ENCODE data around the gene MYO1D. TPM values are rescaled to one million over a fixed set of nuclear protein-coding genes. Genes with fewer than 3 reads are reported as not detected.

MYO1D gene
- total and polyA plus RNA-seq, 2 donors (not counting 1 experiment from before 2014, with no cell fraction given), result 5.4 to 26.7 TPM

DNA sequence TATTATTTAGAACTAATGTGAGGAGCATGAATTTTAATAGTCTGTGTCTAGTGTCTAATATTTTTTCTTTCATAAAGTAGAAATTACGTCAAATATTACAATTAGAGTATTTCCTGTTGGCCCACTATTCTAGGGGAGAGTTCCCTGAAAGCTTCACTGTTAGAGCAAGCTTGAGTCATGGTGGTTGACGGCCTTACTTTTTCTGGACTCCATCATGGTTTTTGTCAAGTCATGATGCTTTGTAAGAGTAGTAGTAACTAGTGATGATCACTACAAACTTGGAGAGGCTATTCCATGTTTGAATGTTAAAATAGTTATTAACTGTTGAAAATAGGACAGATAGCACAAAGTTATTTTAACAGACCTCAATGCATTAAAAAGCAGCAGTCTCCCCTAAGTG, 431.0 kb downstream of the MYO1D start:
- Histone ChIP-seq H3K36me3 (replicated peaks in 1 of 2; ENCODE audit: control extremely low read depth in 1 of 2, control insufficient read depth in 1 of 2, extremely low read depth in 1 of 2, insufficient read depth in 2 of 2, low read length in 1 of 2) (peaks cover 10 to 32% of the 10 kb centered on the region in 2 experiments), H3K4me3 (ENCODE audit: control extremely low read depth in 1 of 5, extremely low read depth in 1 of 5, insufficient read depth in 1 of 5, low read depth in 2 of 5, low read length in 4 of 5) (peak overlapping the region in 1 of 5 experiments; percentile 78)
- CTCF ChIA-PET, result interaction anchor here (3.2 kb wide), 1 partner anchor 17 kb away, joined by 29 read pairs; no protein-coding TSS in a partner anchor

DNA sequence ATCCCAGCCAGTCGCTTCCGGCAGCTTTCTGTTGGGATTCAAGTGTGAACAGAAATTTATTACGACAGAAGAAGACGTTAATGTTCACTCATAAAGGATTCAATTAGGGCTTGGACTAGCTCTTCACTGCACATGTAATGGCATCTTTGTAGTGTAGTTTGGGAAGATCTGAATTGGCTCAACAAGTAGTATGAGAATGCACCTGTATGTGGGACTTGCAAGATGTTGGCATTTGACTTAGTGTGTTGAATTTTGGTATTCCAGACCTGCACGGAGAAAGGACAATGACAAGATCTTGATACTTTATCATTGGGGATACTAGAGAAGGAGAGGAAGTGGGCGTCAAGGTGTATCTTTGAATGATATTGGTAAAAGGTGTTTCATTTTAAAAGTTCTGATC, 431.4 kb downstream of the MYO1D start:
- 32% methylated on average over 4 of the region's 6 CpGs for WGBS (ENCODE audit: insufficient coverage)
- Mint-ChIP-seq H3K27ac (peak overlapping the region; percentile 76), H3K9me3 (ENCODE audit: insufficient read depth) (no peaks in the 10 kb centered on the region), H3K4me1 (peaks cover 35% of the 10 kb centered on the region), H3K4me3 (peak overlapping the region; percentile 86), H3K27me3 (no peaks in the 10 kb centered on the region)
- Histone ChIP-seq H3K4me2 (replicated peaks; ENCODE audit: low read depth, low read length, poor library complexity, severe bottlenecking) (peak overlapping the region; percentile 89), H3K36me3 (replicated peaks in 1 of 2; ENCODE audit: control extremely low read depth in 1 of 2, control insufficient read depth in 1 of 2, extremely low read depth in 1 of 2, insufficient read depth in 2 of 2, low read length in 1 of 2) (peaks cover 10 to 29% of the 10 kb centered on the region in 2 experiments), H3K79me2 (ENCODE audit: control insufficient read depth, insufficient read depth, low read length) (peaks cover 68% of the 10 kb centered on the region), H3K9me3 (ENCODE audit: control extremely low read depth in 1 of 3, control insufficient read depth in 2 of 3, insufficient read depth in 1 of 3, low read length in 2 of 3) (no peaks in the 10 kb centered on the region), H3K4me3 (ENCODE audit: control extremely low read depth in 1 of 5, extremely low read depth in 1 of 5, insufficient read depth in 1 of 5, low read depth in 2 of 5, low read length in 4 of 5) (peak overlapping the region; percentile 78 to 96 (median 95)), H3K27me3 (replicated peaks in 1 of 4; ENCODE audit: control extremely low read depth in 1 of 4, control insufficient read depth in 3 of 4, insufficient read depth in 4 of 4, low read length in 3 of 4) (peaks cover 0 to 2% (median under 1%) of the 10 kb centered on the region in 4 experiments), H3K4me1 (ENCODE audit: control insufficient read depth in 2 of 2, insufficient read depth in 2 of 2, low read length in 2 of 2) (peaks cover 18 to 23% of the 10 kb centered on the region in 2 donors), H2AFZ (ENCODE audit: insufficient read depth, low read depth, low read length, poor library complexity, severe bottlenecking) (peak overlapping the region; percentile 92), H4K20me1 (ENCODE audit: control insufficient read depth, insufficient read depth, low read length, poor library complexity, severe bottlenecking) (peaks cover 8% of the 10 kb centered on the region), H3K27ac (ENCODE audit: low read length in 2 of 2) (peak overlapping the region in 1 of 2 donors; percentile 89), H3K9ac (ENCODE audit: low read length) (peak overlapping the region; percentile 91)
- ChIA-PET CTCF (interaction anchor here (1.9 to 3.2 kb wide), 3 partner anchors 18 to 43 kb away, joined by 4 to 29 read pairs (median 11); no protein-coding TSS in a partner anchor), POLR2A (no interaction called here)
- intact Hi-C loops (cut with micrococcal nuclease), result no loop called here
- no peak for TF ChIP-seq EZH2 (IDR thresholded peaks at IDR 0.05; ENCODE audit: borderline replicate concordance, insufficient read depth, low read depth, low read length, poor library complexity, severe bottlenecking)
- TF ChIP-seq, protein P1, sequence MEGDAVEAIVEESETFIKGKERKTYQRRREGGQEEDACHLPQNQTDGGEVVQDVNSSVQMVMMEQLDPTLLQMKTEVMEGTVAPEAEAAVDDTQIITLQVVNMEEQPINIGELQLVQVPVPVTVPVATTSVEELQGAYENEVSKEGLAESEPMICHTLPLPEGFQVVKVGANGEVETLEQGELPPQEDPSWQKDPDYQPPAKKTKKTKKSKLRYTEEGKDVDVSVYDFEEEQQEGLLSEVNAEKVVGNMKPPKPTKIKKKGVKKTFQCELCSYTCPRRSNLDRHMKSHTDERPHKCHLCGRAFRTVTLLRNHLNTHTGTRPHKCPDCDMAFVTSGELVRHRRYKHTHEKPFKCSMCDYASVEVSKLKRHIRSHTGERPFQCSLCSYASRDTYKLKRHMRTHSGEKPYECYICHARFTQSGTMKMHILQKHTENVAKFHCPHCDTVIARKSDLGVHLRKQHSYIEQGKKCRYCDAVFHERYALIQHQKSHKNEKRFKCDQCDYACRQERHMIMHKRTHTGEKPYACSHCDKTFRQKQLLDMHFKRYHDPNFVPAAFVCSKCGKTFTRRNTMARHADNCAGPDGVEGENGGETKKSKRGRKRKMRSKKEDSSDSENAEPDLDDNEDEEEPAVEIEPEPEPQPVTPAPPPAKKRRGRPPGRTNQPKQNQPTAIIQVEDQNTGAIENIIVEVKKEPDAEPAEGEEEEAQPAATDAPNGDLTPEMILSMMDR (IDR thresholded peaks at IDR 0.05), result no peak
- DNase-seq, result no peak
- no peak for ATAC-seq (ENCODE audit: low read depth)

More for the DNA sequence above, 431.0 kb downstream of the MYO1D start:
- no peaks in the 10 kb centered on the region for H3K9me3 ChIP-seq (ENCODE audit: control extremely low read depth in 1 of 3, control insufficient read depth in 2 of 3, insufficient read depth in 1 of 3, low read length in 2 of 3)
- no peak overlapping the region for H3K27ac ChIP-seq (ENCODE audit: low read length in 2 of 2)
- 89% methylated on average over 1 of the region's 2 CpGs for WGBS (ENCODE audit: insufficient coverage)
- peak overlapping the region; percentile 86 for H3K4me3 Mint-ChIP-seq
- peak overlapping the region; percentile 89 for H3K4me2 ChIP-seq (replicated peaks; ENCODE audit: low read depth, low read length, poor library complexity, severe bottlenecking)
- ATAC-seq (ENCODE audit: low read depth), result no peak
- H2AFZ ChIP-seq (ENCODE audit: insufficient read depth, low read depth, low read length, poor library complexity, severe bottlenecking), result no peak overlapping the region
- TF ChIP-seq, protein P1 (IDR thresholded peaks at IDR 0.05), result no peak
- TF ChIP-seq EZH2 (IDR thresholded peaks at IDR 0.05; ENCODE audit: borderline replicate concordance, insufficient read depth, low read depth, low read length, poor library complexity, severe bottlenecking), result no peak
- peaks cover 18 to 23% of the 10 kb centered on the region in 2 donors for H3K4me1 ChIP-seq (ENCODE audit: control insufficient read depth in 2 of 2, insufficient read depth in 2 of 2, low read length in 2 of 2)
- POLR2A ChIA-PET, result no interaction called here
- H3K27ac Mint-ChIP-seq, result no peak overlapping the region
- DNase-seq, result no peak
- H3K4me1 Mint-ChIP-seq, result peaks cover 36% of the 10 kb centered on the region
- no peaks in the 10 kb centered on the region for H3K27me3 Mint-ChIP-seq
- H3K9me3 Mint-ChIP-seq (ENCODE audit: insufficient read depth), result no peaks in the 10 kb centered on the region
- H3K9ac ChIP-seq (ENCODE audit: low read length), result peak overlapping the region; percentile 91
- intact Hi-C loops (cut with micrococcal nuclease), result no loop called here
- H3K79me2 ChIP-seq (ENCODE audit: control insufficient read depth, insufficient read depth, low read length), result peaks cover 73% of the 10 kb centered on the region
- peaks cover 0 to 2% (median under 1%) of the 10 kb centered on the region in 4 experiments for H3K27me3 ChIP-seq (replicated peaks in 1 of 4; ENCODE audit: control extremely low read depth in 1 of 4, control insufficient read depth in 3 of 4, insufficient read depth in 4 of 4, low read length in 3 of 4)
- peaks cover 12% of the 10 kb centered on the region for H4K20me1 ChIP-seq (ENCODE audit: control insufficient read depth, insufficient read depth, low read length, poor library complexity, severe bottlenecking)
